GM10266 (cell line): Measurements from ENCODE around the gene VMAC.
"Not testable (repeated sequence)": the region's sequence is repeated elsewhere in the genome, so short reads cannot be mapped to it uniquely, and the experiment has no call there.

Experiments
- DNase-seq: peaks from one replicate; pipeline ENCODE4 v3.0.0; 2012; ENCODE audit errors: extremely low spot score
- CTCF ChIP-seq: IDR thresholded peaks from 2 replicates; pipeline ENCODE4 v1.5.1; 2012; ENCODE audit warnings: mild to moderate bottlenecking, low read depth; ENCODE audit not compliant: control insufficient read depth, insufficient read depth; ENCODE audit errors: missing control alignments

Gene VMAC

GRCh38 chr19:5880196-5880595, 24.5 kb upstream of the VMAC start:
- no peak for TF ChIP-seq CTCF
- DNase-seq, result no peak

- no peak for TF ChIP-seq CTCF
- DNase-seq, result no peak
These were observed 24.0 kb upstream of the VMAC start for GRCh38 chr19:5880604-5881078.

- DNase-seq, result no peak
- no peak for TF ChIP-seq CTCF
These were observed 23.0 kb upstream of the VMAC start for GRCh38 chr19:5881543-5882299.

DNA sequence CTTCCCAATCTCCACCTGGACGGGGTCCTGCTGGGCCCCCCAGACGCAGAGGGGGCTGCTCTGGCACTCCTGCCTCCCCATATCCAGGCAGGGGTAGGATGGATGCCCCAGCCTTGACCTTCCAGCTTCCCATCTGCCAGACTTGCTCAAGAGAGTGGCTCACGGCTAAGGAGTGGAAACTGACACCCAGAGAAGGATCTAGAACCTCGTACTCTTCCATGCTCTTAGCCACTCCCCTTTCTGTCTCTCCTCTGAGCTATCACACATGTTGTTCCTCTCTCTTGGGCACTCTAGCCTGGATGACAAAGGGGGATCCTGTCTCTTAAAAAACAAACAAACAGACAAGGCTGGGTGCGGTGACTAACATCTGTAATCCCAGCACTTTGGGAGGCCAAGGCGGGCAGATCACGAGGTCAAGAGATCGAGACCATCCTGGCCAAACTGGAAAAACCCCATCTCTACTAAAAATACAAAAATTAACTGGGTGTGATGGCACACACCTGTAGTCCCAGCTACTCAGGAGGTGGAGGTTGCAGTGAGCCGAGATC, 22.2 kb upstream of the VMAC start:
- no peak for DNase-seq
- no peak for TF ChIP-seq CTCF

GRCh38 chr19:5883157-5883873, 21.4 kb upstream of the VMAC start:
- DNase-seq, result not testable (repeated sequence)

GRCh38 chr19:5884065-5884811, 20.4 kb upstream of the VMAC start:
- not testable (repeated sequence) for DNase-seq

GRCh38 chr19:5889288-5889971, 15.2 kb upstream of the VMAC start:
- DNase-seq, result no peak
- TF ChIP-seq CTCF, result no peak

- no peak for DNase-seq
- no peak for TF ChIP-seq CTCF
These were observed 14.6 kb upstream of the VMAC start for GRCh38 chr19:5890099-5890498.
